Brain microvascular endothelial cell (primary cell): ENCODE data around the gene CPOX.
"Not testable (repeated sequence)": the region's sequence is repeated elsewhere in the genome, so short reads cannot be mapped to it uniquely, and the experiment has no call there.

Experiments used
- DNase-seq: peaks from one replicate; pipeline ENCODE4 v3.0.0-alpha.2; 2020
- H3K27ac ChIP-seq: fragments of 250-450 bp; sonication (Bioruptor Pico); 2 replicates; pipeline ENCODE4 v1.5.1; 2020; ENCODE audit warnings: mild to moderate bottlenecking, moderate library complexity
- H3K27me3 ChIP-seq: fragments of 250-450 bp; sonication (Bioruptor Pico); replicated peaks from 2 replicates; pipeline ENCODE4 v1.5.1; 2020; ENCODE audit warnings: mild to moderate bottlenecking
- H3K36me3 ChIP-seq: fragments of 250-450 bp; sonication (Bioruptor Pico); replicated peaks from 2 replicates; pipeline ENCODE4 v1.5.1; 2020; ENCODE audit warnings: mild to moderate bottlenecking
- H3K4me3 ChIP-seq: 2 replicates; pipeline ENCODE4 v1.5.1; 2011; ENCODE audit warnings: low read depth, mild to moderate bottlenecking, control low read depth, low read length, moderate library complexity
- in situ Hi-C: cut with HindIII; loops from 2 replicates; pipeline ENCODE4 v1.10.0; 2017; ENCODE audit warnings: low sequenced_read_pairs, low pct_ligation_motif_present
- TF ChIP-seq, protein P1 (sequence below): IDR thresholded peaks from 2 replicates; pipeline ENCODE4 v1.5.1; 2011; ENCODE audit warnings: low read depth, mild to moderate bottlenecking, moderate library complexity, low read length, control low read depth, inconsistent platforms; ENCODE audit errors: missing control alignments

The CPOX gene

GRCh38 chr3:98593046-98593936, at the start of gene CPOX:
CPOX (minus strand) TSS chr3:98593611; CDS start chr3:98593504, 107 bp downstream.
- Histone ChIP-seq H3K27me3 (no peaks in the 10 kb centered on the region), H3K36me3 (peaks cover 6% of the 10 kb centered on the region), H3K4me3 (peak within 1 kb of the TSS; percentile 82), H3K27ac (peak within 1 kb of the TSS; percentile 44)
- DNase-seq: peak; percentile 88
- TF ChIP-seq, protein P1, sequence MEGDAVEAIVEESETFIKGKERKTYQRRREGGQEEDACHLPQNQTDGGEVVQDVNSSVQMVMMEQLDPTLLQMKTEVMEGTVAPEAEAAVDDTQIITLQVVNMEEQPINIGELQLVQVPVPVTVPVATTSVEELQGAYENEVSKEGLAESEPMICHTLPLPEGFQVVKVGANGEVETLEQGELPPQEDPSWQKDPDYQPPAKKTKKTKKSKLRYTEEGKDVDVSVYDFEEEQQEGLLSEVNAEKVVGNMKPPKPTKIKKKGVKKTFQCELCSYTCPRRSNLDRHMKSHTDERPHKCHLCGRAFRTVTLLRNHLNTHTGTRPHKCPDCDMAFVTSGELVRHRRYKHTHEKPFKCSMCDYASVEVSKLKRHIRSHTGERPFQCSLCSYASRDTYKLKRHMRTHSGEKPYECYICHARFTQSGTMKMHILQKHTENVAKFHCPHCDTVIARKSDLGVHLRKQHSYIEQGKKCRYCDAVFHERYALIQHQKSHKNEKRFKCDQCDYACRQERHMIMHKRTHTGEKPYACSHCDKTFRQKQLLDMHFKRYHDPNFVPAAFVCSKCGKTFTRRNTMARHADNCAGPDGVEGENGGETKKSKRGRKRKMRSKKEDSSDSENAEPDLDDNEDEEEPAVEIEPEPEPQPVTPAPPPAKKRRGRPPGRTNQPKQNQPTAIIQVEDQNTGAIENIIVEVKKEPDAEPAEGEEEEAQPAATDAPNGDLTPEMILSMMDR: no peak
- in situ Hi-C loops: no loop called here

DNA sequence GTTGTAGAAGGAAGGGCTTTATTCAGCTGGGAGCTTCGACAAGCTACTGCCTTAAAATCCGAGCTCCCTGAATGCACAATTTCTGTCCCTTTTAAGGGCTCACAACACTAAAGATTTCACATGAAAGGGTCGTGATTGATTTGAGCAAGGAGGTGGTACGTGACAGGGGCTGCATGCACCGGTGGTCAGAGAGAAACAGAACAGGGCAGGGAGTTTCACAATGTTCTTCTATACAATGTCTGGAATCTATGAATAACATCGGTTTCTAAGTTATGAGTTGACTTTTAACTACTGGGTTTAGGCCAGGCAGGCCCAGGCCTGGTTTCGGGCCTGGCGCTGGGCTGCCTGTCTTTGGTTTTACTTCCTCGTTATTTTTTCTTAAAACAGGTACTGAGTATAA, 49.4 kb upstream of the CPOX start:
- H3K27me3 ChIP-seq, H3K36me3 ChIP-seq, DNase-seq, H3K4me3 ChIP-seq, in situ Hi-C loops, H3K27ac ChIP-seq: not testable (repeated sequence)

- H3K4me3 ChIP-seq, H3K27ac ChIP-seq, DNase-seq, H3K27me3 ChIP-seq, in situ Hi-C loops, H3K36me3 ChIP-seq: not testable (repeated sequence)
Observed at GRCh38 chr3:98641756-98642155, 48.3 kb upstream of the CPOX start.

DNA sequence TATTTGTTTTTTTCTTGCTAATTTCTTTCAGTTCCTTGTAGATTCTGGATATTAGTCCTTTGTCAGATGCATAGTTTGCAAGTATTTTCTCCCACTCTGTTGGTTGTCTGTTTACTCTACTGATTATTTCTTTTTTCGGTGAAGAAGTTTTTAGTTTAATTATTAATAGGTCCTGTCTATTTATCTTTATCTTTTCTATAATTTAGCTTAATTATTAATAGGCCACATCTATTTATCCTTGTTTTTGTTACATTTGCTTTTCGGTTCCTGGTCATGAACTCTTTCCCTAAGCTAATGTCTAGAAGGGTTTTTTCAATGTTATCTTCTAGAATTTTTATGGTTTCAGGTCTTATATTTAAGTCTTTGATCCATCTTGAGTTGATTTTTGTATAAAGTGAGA, 45.1 kb upstream of the CPOX start:
- H3K36me3 ChIP-seq, H3K27ac ChIP-seq, H3K4me3 ChIP-seq, in situ Hi-C loops, H3K27me3 ChIP-seq, DNase-seq: not testable (repeated sequence)

- no peak overlapping the region for H3K4me3 ChIP-seq
- H3K27ac ChIP-seq: no peak overlapping the region
- H3K27me3 ChIP-seq: no peaks in the 10 kb centered on the region
- TF ChIP-seq, protein P1: no peak
- DNase-seq: no peak
- in situ Hi-C loops: no loop called here
- H3K36me3 ChIP-seq: no peaks in the 10 kb centered on the region
Observed at GRCh38 chr3:98630416-98630815, 37.0 kb upstream of the CPOX start.

- DNase-seq: no peak
- TF ChIP-seq, protein P1: no peak
- no peaks in the 10 kb centered on the region for H3K27me3 ChIP-seq
- H3K4me3 ChIP-seq: no peak overlapping the region
- H3K27ac ChIP-seq: no peak overlapping the region
- no peaks in the 10 kb centered on the region for H3K36me3 ChIP-seq
- in situ Hi-C loops: no loop called here
Observed at GRCh38 chr3:98628317-98628716, 34.9 kb upstream of the CPOX start.

DNA sequence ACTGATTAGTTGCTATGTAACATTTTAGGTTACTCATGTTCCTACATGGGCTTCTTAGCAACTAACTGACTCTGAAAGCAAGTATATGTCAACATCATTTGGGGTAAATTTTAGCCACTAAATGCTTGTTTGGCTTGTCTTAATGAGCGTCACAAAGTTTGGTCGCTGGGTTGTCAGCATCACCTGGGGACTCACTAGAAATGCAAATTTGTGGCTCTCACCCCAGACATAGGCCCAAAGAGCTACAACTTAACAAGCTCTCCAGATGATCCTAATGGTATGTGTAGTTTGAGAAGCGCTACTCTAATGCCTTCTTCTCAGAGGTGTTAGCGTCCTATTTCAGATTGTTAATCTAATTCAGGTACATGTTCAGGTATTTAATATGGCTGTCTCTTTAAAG, 32.7 kb upstream of the CPOX start:
- in situ Hi-C loops: no loop called here
- no peaks in the 10 kb centered on the region for H3K36me3 ChIP-seq
- H3K27ac ChIP-seq: no peak overlapping the region
- no peak overlapping the region for H3K4me3 ChIP-seq
- DNase-seq: no peak
- no peaks in the 10 kb centered on the region for H3K27me3 ChIP-seq
- TF ChIP-seq, protein P1: no peak
